Stimulated activated naive CD4-positive, alpha-beta T cell treated with Interleukin-2 at 50 U/mL for 16 hours (primary cell): Measurements from ENCODE around the gene MNT.

Experiments
- DNase-seq: peaks from one replicate; lab custom pipeline; 2025; lab: John Stamatoyannopoulos, UW

MNT gene

DNA sequence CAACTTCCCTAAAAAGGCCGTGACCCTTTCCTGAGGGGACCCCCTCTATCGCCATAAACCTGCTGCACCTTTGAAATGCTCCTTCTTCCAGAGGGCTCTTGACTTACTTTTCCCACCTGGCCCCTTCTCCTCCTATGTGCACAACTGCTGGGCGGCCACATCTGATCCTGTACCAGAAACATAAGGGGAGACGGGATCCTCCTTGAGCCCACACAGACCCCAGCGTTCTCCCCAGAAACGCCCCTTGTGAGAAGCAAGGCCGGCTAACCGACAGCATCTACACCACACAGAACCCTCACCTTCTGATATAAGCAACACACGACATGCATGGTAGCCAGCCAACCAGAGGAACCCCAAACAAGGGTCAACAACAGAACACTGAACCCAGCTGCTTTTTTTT is 14.2 kb upstream of the MNT start:
- no peak for DNase-seq

DNA sequence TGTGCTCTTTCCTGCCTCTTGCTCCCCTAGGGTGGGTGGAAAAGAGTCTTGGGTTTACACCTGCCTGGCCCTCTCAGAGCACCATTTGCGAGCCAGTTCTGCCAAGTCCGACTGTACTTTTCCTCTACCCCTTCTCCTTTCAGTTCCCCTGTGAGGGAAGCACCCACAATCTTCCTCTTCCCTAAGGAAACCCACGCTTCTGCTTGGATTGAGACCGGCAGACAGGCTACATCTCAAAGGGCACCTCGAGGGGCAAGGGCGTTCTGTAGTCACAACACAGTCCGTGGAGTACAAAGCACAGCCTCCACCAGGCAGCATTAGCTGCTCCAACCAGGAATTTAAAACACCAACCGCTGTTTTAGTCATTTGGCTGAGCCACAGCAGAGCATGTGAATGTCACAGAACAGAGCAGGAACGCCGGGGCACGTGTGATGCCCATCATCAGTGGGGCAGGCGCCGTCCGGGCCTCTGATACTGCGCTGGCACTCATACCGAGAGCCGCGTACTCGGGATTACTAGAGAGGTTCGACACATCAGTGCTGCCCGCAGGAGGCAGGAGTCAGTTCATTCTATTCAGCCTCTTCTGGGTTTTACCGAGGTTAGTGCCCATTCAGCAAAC is 13.7 kb upstream of the MNT start:
- DNase-seq = no peak

- DNase-seq = no peak
Observed at GRCh38 chr17:2412561-2413021, 11.7 kb upstream of the MNT start.

DNA sequence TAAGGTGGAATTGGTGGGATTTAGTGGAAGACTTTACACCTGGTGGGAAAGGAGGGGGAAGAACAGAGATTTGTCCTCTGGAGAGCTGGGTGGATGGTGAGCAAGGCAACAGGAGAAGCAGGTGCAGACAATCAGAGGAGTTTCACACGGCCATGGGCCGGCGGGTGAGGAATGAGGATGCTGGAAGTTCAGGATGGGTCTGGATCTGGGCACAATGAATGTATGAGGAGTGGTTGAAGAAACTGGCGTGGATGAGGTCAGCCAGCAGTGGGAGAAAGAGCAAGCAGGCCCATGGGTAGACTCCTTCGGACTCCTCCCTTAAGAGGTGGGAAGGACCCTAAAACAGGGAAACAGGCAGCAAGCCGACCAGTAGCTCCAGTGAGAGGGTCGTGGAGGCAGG is 10.1 kb upstream of the MNT start:
- DNase-seq = no peak

- no peak for DNase-seq
Observed at GRCh38 chr17:2406903-2407790, 6.3 kb upstream of the MNT start.

DNA sequence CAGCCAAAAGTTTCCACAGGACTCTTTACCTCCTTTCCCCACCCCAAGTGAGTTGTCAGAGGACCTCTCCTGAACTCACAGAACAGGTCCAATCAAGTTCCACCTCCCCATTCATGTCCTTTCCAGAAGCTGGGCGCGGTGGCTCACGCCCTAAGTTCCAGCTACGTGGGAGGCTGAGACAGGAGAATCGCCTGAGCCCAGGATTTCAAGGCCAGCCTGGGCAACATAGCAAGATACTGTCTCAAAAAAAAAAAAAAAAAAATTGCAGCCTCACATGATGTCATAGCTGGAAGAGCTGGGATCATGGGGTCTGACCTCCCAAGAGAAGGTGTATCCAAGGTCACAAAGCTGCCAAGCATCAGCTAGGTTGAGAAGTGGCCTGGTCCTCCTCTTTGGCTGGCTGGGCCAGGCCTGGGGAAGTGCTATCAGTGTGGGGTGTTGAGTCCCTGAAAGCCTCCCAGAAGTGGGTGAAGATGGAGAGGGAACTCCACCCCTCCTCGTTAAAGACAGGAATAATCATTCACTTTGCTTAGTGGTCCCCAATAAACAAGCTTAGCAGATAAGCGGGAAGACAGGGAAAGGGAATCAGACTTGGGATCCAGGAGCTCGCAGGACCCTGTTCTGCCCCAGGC is 5.5 kb upstream of the MNT start:
- no peak for DNase-seq

DNA sequence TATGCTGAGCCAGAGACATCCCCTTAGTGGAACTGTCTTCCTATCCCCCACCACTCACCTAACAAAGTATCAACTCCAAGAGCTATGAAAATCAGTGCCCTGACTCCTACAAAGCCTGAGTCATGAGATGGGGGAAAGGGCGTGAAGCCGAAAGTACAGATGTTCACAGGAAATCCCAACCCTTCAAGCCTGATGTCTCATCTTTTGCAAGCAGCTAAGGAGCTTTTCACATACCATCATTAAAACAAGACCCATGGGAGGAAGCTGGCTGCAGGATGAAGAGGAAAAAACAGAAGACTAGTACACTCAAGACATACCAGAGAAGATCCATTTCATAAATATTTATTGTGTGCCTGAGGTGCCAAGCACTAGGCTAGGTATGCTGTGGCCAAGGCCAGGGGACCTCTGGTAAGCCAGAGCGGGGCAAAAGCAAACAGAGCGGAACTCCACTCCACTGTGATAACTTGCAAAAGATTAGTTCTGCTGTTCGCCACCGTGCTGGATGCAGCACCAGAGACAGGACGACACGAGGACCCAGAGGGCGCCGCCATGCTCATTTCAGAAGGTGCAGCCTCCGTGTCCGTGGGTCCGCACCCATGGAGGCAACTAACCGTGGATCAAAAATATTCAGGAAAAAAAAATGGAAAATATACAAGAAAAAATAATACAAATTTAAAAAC is 4.5 kb upstream of the MNT start:
- DNase-seq = no peak

- DNase-seq = no peak
Observed at GRCh38 chr17:2403044-2403443, 2.2 kb upstream of the MNT start.

GRCh38 chr17:2402544-2402943 is 1.7 kb upstream of the MNT start:
- DNase-seq = no peak

DNA sequence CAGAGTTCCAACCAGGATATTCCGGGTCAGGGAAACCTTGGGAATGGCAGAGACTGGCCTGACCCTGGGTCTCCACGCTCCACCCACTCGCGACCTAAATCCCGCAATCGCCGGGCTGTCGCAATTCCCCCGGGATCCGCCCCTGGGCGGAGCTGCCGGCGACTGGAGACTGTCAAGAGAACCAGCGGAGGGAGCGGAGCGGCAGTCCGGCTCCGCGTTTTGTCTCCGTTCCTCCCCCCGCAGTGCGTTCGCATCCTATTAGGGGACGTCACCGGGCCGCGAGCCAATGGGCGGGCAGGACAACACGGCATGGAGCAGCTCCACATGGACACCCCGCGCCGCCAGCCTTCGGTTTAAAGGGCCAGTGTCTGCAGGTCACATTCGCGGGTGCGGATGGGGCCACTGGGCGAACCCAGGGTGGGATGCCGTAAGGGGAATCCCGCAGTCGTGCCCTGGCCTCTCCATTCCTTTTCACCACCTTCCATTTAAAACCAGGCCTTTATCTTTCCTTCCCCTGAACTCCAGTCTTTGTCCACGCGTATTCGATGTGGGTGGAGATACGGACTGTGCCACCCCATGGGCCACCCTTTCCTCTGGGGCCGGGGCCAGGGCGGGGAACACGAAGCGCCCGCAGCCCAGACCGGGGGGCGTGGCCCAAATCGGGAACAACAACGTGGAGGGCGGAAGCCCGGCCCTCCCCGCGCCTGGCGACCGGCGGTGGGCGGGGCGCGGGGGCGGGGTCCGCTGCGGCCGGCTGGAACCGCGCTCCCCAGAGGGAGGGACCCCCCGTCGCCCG is 764 bp upstream of the MNT start:
- peak; percentile 99 for DNase-seq

- DNase-seq = peak; percentile 50
Observed at GRCh38 chr17:2400474-2400866, 390 bp downstream of the MNT start.

DNA sequence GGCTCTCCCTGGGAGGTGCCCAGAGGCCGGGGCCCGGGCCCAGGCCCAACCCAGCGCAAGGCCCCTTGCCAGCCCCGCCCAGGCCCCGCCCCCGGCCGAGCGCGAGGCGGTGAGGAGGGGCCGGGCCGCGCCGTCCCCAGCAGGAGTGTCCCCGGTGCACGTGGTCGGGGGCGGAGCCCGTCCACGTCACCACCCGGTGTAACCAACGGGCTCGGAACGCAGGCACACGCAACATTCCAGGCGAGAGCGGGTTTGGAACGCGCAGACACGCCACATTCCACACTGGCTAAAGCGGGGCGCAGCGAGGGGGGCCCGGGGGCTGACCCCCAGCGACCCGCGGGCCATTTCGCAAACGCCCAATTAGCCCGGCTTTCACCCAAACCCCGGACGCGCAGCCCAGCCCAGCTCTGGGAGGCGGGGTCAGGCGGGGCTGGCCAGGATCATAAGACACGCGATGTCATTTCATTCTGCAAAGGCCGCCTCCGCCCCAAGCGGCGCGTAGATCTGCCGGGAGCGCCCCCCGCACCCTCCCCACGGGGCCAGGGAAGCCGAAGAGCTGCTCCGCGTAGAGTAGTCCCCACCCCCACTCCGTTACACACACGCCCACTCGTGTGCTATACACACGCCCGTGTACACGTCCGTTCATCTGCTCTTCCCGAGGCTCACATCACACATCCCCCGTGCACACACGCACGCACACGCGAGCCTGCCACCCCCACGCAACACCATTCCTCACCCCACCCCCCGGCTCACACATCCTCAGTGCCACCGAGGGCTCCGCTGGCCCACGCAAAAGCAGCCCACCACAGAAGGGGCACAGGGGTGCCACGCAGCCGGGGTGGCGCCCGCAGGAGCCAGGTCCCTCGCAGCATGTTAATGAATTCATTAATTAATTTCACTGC is 1.0 kb downstream of the MNT start:
- DNase-seq = peak; percentile 91

GRCh38 chr17:2398655-2399571 is 1.9 kb downstream of the MNT start:
- DNase-seq = peak; percentile 48

DNA sequence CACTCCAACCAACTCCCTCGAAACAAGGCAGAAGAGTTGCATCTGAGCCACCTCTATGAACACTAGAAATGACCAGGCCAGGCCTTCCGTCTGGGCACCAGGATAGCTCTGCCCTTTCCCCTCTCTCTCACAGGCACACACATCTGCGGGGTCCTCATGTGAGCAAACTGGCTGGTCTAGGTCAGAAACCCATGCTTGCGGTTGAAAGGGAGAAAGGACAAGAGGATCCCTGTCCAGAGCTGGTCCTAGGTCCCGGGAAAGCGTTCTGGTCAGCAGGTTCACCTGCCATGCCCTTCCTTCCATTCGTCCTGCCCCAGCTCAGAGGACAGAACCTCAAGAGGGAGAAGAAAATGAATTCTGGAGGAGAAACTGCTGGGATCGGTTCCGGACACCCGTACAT is 2.7 kb downstream of the MNT start:
- no peak for DNase-seq

- DNase-seq = no peak
Observed at GRCh38 chr17:2397247-2398171, 3.4 kb downstream of the MNT start.

GRCh38 chr17:2396568-2397246 is 4.2 kb downstream of the MNT start:
- peak; percentile 10 for DNase-seq

- no peak for DNase-seq
Observed at GRCh38 chr17:2396192-2396567, 4.7 kb downstream of the MNT start.
